ENCODE measurements around the gene SMAD2.
"Not testable (repeated sequence)": the region's sequence is repeated elsewhere in the genome, so short reads cannot be mapped to it uniquely, and the experiment has no call there.

The SMAD2 gene

GRCh38 chr18:47781561-47781960, 148.9 kb downstream of the SMAD2 start:
- DNase-seq: no peak

GRCh38 chr18:47780011-47780725, 150.3 kb downstream of the SMAD2 start:
- DNase-seq: no peak

- DNase-seq: no peak
These were observed 151.1 kb downstream of the SMAD2 start for GRCh38 chr18:47779381-47779780.

GRCh38 chr18:47777626-47778025, 152.8 kb downstream of the SMAD2 start:
- no peak for DNase-seq

GRCh38 chr18:47775961-47776360, 154.5 kb downstream of the SMAD2 start:
- no peak for DNase-seq

- no peak for DNase-seq
These were observed 156.5 kb downstream of the SMAD2 start for GRCh38 chr18:47773931-47774330.

GRCh38 chr18:47772374-47773248, 157.8 kb downstream of the SMAD2 start:
- peak; percentile 56 for DNase-seq

GRCh38 chr18:47771922-47772321, 158.5 kb downstream of the SMAD2 start:
- no peak for DNase-seq

GRCh38 chr18:47767699-47768098, 162.8 kb downstream of the SMAD2 start:
- DNase-seq: no peak

GRCh38 chr18:47767198-47767597, 163.3 kb downstream of the SMAD2 start:
- not testable (repeated sequence) for DNase-seq

Data from NCI-H1436 (cell line).